NCI-H2029 treated with DMSO at 0.1 percent for 48 hours (cell line): ENCODE results near the gene CRMP1.

Source experiments
- DNase-seq: peaks from one replicate; lab custom pipeline; 2025; lab: John Stamatoyannopoulos, UW

Gene CRMP1

DNA sequence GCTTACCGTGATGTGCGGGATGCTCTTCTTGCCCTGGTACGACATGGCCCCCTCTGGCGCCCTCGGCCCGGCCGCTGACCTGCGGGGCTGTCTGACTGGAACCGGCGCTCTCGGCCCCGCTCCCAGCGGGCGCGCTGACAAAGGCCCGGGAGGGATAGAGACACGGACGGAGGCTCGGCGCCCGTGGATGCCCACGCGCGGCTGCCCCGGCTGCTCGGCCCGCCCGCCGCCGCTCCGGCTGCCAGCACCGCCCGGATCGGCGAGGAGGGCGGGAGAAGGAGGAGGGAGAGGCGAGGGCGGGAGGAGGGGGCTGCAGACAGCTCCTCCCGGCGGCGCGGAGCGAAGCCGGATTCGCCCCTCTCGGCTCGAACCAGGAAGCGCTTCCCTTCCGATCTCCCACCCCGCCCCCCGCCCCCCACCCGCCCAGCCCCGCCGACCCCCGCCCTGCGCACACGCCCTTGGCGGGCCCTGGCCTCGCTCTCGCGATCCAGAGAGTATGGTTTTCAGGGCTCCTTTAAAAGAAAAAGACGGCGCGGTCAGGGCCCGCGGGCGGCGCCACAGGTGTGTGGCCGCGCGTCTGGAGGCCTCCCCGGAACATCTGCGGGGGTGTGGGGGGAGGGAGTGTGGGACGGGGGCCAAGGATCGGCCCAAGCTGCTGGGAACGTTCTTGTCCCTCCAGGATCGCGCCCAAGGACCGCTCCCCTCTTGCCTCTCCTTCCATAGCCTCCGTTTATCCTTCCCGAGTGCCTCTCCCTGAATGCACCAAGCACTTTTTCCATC, 4.5 kb downstream of the CRMP1 start:
- no peak for DNase-seq

DNA sequence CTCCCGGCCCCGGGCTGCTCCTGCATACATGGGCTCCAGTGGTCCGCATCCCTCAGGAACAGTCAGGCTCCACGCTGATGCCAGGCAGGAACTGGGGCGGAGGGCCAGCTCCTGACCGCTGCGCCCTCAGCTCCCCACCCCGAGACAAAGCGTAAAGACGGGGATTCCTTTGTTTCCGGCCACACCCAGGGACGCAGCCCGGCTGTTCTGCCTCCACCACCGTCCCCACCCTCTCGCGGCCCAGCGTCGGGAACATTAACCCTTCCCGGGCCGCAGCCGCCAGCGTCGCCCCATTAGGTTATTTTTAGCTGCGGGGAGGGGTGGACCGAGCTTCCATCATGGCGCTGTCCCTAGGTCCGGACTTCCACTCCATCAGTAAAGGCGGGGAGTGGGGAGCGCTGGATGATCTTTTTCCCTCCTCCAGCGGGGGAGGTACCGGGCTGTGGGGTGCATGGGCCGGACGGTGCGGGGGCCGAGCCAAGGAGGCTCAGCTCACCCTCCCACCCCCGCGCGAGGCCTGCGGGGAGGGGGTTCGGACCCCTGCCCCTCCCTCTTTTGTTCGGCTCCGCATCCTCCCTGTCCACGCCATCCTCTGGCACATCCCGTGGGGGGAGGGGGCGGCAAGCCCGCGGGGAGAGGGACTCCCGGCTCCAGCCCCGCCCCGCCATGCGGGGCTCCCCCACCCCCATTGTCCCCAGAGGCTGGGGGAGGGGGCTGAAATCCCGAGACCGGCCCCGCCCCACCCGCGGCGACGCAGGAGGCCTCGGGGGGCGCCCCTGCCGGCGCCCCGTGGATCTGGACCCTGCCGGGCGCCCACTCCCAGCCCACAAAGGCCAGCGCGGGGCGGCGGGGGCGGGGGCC, 5.3 kb downstream of the CRMP1 start:
- DNase-seq: no peak

DNA sequence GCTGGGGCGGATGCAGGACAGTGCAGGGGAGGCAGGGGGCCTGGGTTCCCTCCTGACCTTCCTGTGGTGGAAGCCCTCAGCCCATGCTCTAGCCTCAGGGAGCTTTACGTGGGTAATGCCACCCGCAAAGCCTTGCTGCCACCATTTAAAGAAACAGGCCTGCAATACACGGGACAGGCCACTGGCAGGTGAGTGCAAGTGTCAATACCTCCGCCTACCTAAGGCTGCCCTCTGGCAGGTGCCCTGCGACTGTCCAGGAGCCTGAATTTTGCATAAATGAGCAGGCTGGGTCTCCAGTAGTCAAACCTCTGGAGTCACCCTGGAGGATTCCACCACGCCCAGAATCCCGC, 5.9 kb downstream of the CRMP1 start:
- no peak for DNase-seq

DNA sequence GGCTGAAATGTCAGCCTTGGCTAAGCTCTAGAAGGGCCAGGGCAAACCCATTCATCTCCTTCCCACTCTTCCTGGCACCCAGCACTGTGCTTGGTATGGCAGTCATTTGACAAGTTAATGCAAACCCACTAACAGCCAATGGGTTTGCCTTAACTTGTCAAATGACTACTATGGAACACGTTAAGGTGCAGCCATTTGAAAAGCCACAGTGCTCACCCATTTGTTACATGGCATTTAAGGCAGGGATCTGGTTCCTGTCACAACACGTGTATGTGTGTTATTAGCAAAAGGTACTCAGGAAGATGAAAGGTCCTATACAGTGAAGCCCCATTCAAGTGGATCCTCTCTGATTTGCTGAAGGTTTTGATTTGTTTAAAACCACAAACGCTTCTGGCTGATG, 7.2 kb downstream of the CRMP1 start:
- no peak for DNase-seq

DNA sequence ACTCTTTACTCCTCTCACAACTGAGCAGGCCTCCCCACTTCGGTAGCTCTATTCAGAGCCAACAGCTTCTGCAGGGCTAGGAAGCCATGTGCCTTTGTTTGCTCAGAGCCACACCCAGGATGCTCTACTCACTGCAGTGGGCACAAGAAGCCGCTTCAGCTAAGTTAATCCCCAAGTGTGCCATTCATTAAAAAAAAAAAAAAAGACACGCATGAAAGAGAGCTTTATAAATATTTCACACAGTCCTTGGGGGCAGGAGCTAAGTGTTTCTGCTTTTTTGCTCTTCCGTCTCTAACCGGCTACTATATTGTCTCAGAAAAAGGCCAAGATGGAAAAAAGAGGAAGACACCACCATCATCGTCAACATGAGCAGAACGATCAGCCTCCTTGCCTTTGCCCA, 8.1 kb downstream of the CRMP1 start:
- no peak for DNase-seq

DNA sequence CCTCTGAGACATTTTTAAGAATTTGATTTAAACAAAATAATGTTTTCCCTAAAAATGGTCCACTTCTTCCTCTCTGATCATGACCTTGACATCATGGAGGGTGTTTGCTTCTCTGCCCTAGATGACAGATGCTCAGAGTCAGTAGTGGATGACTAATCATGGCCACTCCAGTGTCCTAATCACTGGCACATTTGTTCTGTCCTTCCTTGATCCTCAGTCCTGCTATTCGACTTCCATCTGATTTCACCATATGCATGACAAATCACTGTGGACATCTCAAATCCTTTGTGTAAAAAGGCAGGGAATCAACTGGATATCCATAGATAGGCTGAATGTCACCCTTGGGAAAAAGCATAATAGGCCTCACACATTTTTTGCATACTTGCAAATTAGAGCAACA, 9.0 kb downstream of the CRMP1 start:
- DNase-seq: peak; percentile 25

DNA sequence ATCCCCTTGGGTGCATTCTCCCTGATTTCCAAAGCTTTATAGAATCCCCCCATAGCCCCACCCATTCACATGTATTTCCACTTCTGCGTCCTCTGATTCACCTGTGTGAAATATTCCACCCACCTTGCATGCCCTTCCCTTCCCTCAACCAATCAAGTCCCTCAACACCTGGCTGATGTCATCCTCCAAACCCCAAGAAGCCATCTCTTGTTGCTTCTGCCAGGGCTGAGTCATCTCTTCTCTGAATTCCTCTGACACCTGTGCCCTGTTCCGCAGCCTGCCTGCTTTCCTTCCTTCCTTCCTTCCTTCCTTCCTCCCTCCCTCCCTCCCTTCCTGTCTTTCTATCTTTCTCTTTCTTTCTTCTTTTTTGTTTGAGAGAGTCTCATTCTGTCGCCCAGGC, 9.9 kb downstream of the CRMP1 start:
- no peak for DNase-seq

DNA sequence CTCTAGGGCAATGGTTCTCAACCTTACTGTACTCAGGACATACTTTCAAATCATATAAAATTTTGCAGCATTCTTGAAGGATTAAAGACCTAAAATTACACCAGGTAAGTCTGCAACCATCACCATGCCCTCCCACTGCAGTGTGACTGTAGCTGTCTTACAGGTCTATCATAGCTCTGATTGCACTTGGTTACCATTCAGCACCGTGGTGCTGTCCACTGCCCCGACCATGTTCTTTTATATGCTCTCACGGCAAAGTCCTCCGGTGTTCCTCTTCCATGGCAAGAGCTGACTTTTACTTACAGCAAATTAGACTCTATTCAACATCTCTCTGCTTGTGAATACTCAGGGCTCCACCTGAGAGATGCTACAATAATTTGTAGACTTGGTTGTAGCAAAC, 11.5 kb downstream of the CRMP1 start:
- DNase-seq: no peak

DNA sequence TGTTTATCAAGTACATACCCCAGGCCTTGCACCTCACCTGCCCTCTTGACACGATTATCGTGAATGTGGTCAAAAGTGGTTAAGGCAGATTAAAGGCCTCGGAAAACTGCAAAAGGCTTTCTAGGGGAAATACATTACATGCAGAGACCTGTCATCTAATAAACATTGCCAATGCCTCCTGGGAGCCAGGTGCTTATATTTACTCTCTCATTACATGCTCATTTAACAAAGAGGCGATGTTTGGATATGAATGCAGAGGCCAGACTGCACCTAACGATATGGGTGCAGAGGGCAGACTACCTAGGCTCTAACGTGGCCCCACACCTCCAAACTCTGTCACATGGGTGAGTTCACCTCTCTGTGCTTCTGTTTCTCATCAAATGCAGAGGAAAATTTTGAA, 14.5 kb downstream of the CRMP1 start:
- DNase-seq: no peak

DNA sequence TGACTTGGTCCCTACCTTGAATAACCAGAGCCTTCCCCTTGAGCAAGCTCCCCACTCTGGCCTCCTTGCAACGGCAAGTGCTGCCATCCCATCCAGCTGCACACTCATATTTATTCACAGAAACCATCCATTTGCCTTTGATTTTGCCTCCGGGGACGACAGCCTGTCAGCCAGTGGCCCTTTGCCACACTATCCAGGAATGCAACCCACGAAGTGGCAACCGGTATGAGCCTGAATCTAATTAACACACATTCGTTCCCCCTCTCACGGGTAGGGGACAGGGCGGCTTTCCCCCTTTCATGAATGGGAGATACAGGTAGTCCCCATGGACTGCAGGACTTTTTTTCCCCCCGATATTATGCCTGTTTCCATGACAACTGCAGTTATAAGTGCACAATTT, 15.5 kb downstream of the CRMP1 start:
- DNase-seq: no peak

DNA sequence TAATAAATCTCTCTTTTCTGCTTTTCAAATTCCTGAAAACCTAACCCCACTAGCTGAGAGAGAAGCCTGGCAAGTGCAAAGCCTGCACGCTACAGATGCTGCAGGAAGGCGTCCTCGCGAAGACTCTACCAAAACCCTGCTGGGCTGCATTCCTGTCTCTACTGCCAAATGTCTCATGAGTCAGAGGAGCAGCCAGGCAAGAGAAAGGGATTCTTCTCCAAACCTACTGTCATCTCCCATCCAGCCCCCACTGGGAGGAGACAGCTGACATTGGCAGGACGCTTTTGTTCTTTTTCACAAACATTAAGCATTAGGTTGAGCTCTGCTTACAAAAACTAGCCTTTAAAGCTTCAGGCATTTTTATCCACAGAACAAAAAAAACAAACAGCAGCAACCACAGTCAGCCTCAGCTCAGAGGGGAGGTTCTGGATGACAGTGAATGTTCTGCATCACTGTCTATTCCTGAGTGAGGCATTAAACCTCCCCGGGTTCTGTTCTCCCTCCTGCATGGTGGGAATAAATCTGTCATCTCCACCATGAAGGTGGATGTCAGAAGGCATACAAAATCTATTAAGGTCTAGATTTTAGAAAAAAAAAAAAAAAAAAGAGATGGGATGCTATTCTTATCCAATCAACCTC, 18.0 kb downstream of the CRMP1 start:
- DNase-seq: no peak

DNA sequence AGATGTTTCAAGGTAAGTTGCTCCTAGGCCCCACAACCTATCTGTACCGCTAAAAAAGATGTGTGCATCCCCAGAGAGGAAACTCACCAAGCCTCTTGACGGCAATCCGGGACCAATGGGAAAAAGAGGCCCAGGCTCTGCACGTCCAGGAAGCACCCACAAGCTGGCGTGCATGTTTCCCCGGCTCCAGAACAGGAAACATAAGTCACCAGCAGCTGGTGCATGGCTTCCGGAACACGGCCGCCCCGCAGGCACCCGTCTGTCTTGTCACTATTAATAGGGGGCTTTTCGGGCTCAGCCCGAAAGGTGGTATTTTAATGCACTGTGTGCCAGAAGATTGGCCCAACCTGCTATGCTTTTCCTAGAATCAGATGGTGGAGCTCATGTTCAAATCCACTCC, 22.2 kb downstream of the CRMP1 start:
- DNase-seq: no peak

DNA sequence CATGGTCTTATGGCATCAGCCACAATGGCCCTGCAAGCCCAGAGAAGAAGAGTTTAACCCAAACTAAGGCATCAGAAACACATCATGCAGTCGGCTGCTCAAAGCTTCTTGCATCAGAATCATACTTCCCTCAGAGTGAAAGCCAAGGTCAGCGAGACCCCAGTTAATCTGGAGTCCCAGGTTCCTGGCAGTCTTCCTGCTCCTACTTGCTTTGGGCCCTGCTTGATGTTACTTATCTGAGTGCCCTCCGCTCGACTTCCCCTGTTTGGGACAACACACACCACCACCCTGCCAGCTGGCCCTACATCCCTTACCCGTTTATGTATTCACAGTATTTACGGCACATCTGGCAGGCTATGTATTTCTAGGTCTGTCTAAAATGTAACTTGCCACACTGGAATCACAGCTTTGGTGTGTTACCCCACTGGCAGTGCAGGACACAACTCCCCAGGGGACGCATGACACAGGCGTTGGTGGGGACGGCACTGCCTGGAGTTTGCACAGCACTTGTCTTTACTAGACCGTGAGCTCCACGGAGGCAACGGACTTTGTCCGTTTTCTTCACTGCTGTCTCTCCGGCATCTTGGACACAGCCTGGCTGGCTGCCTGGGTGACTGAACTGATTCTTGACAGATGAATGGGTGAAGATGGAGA, 22.8 kb downstream of the CRMP1 start:
- DNase-seq: no peak

DNA sequence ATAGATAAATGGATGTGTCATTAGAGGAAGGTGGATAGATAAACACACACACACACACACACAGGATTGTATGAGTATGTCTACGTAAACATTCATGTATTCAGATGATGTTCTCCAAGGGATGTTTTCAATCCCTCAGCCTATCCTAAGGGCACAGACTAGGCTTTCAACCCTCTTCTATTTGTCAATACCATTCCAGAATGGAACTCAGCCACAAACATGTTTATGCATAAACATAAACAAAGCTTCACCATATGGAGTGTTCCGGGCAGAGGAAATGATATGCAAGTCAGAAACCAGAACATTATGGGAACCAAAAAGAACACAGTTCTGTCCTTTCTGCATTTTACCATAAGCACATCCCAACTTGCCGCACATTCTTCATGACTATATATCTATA, 25.0 kb downstream of the CRMP1 start:
- no peak for DNase-seq

DNA sequence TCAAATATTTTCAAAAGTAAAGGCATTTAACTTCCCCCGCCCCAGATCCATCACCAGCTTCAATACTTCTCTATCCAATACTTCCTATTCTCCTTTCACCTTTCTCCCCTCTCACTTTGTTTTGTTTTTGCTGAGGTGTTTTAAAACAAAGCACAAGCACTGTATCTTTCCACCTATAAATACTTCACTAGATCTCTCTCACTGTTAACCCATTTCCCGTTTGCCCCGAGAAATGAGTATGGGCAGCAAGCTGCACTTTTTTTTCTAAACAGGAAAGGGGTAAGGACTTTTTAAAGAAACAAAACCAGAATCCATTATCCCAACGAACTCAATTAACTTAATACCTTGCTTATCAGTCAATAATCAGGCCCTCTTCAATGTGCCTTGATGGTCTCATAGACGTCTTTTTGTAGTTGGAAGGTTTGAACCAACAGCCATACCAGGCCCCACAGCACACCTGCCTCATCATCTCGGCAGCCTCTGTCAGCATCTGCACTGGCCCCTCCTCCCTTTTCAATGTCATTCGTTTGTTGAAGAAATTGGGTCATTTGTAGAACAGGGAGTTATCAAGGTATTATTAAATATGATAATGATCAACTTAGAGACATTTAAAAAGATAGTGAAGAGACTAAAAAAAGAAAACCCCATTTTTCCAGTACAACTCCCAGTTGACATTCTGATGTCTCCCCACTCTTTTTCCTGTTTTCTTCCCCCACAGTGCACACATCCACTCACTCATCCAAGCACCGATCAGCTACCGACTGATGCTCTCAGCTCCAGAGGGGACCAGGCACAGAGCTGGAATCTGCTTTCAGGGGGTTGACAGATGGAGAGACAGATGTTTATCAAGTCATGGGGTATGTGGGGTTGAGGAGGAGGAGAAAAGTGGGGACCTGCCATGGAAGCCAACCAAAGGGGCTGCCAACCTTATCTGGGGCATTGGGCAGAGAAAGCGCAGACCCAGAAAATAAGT, 25.8 kb downstream of the CRMP1 start:
- no peak for DNase-seq

DNA sequence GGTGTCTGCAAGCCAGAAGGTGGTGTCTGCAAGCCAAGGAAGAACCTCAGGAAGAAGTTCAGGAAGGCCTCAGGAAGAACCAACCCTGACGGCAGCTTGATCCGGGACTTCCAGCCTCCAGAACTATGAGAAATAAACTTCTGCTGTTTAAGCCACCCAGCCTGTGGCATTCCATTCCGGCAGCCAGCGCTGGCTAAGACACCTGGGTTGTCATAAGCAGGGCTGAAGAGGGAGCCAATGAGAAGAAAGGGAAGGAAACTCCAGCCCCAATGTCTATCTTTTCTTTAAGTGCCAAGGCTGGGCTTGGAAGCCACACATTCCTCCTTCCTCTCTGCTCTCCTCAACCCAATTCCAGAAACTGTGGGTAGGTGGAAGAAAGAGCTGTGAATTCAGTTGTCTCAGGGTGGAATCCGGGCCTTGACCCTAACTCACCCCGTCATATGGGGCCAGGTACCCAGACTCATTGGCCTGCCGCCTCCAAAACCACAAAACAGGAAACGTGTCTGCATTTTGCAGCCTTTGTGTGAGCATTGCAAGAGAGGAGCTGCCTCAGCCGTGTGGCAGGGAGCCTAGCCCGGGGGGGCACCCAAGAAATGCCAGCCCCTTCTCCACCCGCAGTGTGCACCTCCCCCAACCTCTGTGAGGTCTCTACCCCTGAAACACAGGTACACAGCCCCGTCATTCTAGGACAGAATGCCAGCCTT, 26.8 kb downstream of the CRMP1 start:
- no peak for DNase-seq

DNA sequence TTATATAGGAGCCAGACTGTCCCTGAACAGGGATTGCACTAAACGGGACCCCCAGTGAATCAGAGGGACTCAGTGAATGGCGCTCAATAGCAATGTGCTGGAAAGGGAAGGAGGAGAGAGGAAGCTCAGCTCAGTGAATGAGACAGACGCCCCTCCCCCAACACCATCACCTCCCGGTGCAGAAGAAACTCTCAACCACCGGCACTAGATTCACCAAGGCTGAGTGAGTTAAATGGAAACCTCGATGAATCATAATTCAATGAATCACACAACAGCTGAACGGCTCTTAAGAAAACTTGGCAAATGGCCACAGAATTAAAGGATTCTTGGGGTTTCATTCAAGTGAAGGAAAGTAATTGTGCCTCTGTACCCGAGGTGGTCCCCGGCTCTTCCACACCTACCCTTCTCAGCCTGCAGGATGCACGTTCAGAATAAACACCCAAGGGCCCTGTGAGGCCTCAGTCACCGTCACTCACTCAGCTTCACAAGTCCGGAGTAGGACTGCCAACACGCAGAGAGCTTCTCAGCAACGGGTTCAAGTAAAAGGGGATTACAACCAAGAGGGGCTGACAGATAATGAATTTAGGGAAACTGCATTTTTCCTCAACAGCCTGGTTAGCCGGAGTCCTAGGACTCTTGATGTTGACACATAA, 29.3 kb downstream of the CRMP1 start:
- DNase-seq: no peak

DNA sequence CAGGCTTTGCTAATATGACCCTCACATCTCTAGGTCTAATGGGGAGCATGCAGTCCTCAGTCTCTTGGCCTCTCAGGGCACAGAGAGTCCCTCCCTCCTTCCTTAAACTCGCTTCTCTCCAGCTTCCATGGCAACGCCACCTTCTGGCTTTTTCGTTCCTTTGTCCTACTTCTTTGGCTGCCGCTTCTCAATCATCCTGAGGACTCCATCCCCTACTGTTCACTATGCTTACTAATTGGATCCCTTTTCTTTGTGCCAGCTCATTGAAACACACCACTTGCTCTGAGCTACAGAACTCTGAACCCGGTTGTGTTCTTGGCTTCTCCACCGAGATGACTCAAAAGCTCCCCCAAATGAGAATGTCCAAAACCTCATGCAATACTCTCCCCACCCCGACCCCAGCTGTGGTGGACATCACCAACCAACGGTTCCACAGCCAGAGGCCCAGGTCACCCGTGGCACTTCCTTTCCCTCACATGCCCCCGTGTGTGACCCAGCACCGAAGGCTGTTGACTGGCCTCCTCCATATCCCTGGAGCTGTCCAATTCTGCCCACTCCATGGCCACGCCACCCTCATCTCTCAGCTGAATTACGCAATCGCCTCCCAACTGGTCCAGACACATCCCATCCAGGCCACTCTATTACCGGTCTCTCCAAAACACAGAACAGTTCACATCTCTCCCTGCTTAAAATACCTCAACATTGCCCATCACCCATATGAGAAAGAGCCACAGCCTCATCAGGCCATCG, 34.7 kb downstream of the CRMP1 start:
- no peak for DNase-seq

DNA sequence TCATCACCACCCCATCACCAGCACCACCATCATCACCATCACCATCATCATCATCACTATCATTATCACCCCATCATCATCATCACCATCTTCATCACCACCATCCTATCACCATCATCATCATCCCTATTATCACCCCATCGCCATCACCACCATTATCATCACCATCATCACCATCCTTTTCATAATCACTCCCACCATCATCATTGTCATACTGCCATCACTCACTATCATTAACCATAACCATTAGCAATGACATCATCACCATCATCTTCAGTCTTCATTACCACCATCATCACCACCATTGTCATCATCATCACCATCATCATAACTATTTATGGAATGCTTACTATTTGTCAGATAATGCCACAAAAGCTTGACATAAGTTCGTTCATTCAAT, 35.7 kb downstream of the CRMP1 start:
- no peak for DNase-seq
